GM12864 (cell line): ENCODE data around the gene AATK.

Experiments
- DNase-seq: peaks from one replicate; pipeline ENCODE4 v3.0.0-alpha.2; 2011; ENCODE audit warnings: low read depth
- H3K4me3 ChIP-seq: 2 replicates; pipeline ENCODE4 v1.5.1; 2011; ENCODE audit warnings: mild to moderate bottlenecking, low read depth, low read length, control low read depth
- CTCF ChIP-seq: IDR thresholded peaks from 2 replicates; pipeline ENCODE4 v1.5.1; 2011; ENCODE audit warnings: low read depth, mild to moderate bottlenecking, moderate library complexity, low read length, control low read depth, inconsistent platforms; ENCODE audit errors: missing control alignments

Gene AATK

DNA sequence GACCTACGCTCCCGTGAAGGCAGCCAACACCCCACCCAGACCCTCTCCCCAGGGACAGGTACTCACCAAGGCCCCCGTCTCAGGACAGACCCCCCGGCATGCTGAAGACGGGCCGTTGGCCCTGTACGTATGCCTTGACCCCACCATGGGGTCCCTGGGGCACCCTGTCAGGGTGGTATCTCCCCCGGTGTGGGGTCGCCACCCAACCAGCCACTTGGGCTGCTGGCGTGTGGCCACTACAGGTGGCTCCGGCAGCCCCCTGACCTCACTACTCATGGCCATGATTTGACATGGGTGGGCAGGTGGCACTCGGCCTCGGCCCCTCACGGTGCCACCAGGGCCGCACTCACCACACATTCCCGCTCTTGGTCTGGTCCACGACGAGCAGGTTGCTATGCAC is 41.6 kb downstream of the AATK start:
- H3K4me3 ChIP-seq: no peak overlapping the region
- DNase-seq: no peak
- TF ChIP-seq CTCF: no peak

DNA sequence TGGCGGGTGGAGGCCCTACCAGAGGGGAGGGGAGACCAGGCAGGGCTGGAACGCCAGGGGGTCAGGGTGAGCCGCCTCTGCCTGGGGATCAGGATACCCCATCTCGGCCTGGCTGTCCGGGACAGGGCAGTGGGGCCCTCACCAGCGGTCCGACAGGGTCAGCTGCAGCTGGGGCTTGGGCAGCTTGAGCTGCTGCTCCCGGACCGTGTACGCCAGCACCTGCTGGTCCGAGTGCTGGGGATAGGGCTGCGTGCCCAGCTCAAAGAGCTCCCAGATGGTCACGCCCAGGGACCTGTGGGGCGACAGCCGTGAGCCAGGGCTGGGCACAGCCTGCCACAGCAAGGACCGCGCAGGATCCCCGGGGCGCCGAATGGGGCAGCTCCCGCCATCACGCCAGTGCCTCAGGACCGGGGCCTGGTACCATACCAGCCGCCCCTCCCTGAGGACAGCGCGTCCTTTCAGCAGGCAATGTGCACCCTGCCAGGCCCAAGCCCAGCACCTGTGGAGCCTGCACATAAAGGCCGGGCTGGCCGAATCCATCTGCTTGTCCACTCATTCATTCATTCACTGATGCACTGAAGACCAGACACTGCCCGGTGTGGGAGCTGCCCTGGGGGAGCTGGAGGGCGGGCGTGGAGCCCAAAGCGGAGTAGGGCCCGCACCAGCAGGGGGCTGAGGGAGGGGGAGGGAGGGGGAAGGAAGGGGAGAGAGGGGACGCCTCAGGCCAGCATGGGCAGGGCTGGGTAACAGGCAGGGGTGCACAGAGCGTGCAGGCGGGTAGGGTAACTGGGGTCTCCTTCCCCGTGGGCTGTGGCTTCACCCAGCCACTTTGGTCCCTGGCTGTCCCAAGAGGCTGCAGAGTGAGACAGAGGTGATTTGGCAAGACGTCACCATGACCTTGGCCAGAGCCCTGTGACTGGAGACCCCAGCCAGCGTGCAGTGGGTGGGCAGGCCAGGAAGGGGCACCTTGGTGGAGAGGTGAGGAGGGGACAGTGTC is 42.7 kb downstream of the AATK start:
- no peak for TF ChIP-seq CTCF
- no peak overlapping the region for H3K4me3 ChIP-seq
- DNase-seq: no peak

GRCh38 chr17:81121841-81122733 is 43.9 kb downstream of the AATK start:
- no peak for DNase-seq
- H3K4me3 ChIP-seq: no peak overlapping the region
- no peak for TF ChIP-seq CTCF

DNA sequence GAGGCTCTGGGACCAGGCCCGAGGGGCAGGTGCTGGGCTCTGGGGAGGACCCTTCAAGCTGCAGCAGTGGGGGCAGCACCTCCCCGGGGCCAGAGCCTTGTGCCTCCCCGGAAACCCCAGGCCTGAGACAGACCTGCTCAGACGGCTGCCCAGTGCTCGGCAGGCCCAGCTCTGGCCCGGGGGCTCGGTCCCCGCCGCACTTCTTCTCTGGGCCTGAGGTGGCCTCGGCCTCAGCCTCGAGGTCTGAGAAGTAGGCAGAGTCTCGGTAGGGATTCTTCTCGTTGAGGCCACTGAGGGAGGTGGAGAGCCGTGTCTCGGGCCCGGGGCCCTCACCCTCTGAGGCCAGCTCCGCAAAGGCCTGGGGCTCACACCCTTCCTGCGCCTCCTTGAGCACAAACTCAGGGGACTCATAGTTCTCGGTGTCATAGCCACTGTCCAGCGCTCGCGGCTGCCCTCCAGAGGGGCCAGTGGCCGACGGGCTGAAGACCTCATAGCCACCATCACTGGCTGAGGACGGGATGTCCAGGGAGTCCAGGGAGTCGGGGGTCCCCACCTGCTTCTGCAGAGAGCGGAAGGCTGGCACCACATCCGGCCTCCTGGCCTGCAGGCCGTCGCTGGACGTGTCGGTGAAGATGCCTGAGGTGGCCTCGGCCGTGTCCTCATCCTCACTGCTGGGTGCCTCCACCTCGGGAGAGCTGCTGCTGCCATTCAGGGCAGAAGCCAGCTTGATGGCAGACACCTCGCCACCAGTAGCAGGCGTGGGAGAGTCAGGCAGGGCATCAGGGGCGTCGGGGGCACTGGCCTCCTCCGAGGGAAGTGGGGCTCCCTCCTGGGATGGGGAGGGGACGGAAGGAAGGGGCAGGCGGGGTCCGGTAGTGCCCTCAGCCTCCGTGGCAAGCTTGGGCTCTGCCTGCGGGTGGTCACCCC is 45.1 kb downstream of the AATK start:
- no peak for TF ChIP-seq CTCF
- no peak overlapping the region for H3K4me3 ChIP-seq
- DNase-seq: no peak

- H3K4me3 ChIP-seq: no peak overlapping the region
- DNase-seq: no peak
Observed at GRCh38 chr17:81120149-81120484, 45.9 kb downstream of the AATK start.

More at GRCh38 chr17:81120149-81120484, 45.9 kb downstream of the AATK start:
- TF ChIP-seq CTCF: no peak
